SK-N-MC (cell line): ENCODE results near the gene WDFY4.

ENCODE experiments used
- DNase-seq: peaks from one replicate; pipeline ENCODE4 v3.0.0-alpha.2; 2011; ENCODE audit warnings: low read depth, low spot score
- H3K27ac ChIP-seq: fragments of 200-600 bp; sonication (generic); 2 replicates; pipeline ENCODE4 v1.5.1; 2016; ENCODE audit warnings: mixed run types
- H3K36me3 ChIP-seq: fragments of 200-600 bp; sonication (generic); 2 replicates; pipeline ENCODE4 v1.6.1; 2017; ENCODE audit warnings: antibody characterized with exemption, low read length, mixed read lengths; ENCODE audit not compliant: insufficient read depth
- H3K4me3 ChIP-seq: fragments of 200-600 bp; sonication (generic); 2 replicates; pipeline ENCODE4 v1.5.1; 2016
- H3K9ac ChIP-seq: fragments of 200-600 bp; sonication (generic); 2 replicates; pipeline ENCODE4 v1.8.0; 2017; ENCODE audit warnings: mixed run types, mixed read lengths; ENCODE audit not compliant: insufficient read length
- H3K9me3 ChIP-seq: fragments of 200-600 bp; sonication (generic); 2 replicates; pipeline ENCODE4 v1.6.1; 2017; ENCODE audit warnings: low read depth, mild to moderate bottlenecking, antibody characterized with exemption, low read length, moderate library complexity, mixed read lengths
- EZH2 ChIP-seq: fragments of 200-600 bp; sonication (generic); IDR thresholded peaks from one replicate; pipeline ENCODE4 v1.6.1; 2017; ENCODE audit warnings: antibody characterized with exemption
- FOXP2 ChIP-seq: optimal IDR thresholded peaks from 2 replicates; pipeline ENCODE3; 2011; ENCODE audit warnings: mild to moderate bottlenecking, moderate library complexity; ENCODE audit not compliant: insufficient read depth; ENCODE audit errors: extremely low read length, control extremely low read depth
- POLR2AphosphoS5 ChIP-seq: IDR thresholded peaks from 2 replicates; pipeline ENCODE4 v1.6.1; 2012; ENCODE audit warnings: mild to moderate bottlenecking, low read depth, low read length, borderline replicate concordance

The WDFY4 gene

DNA sequence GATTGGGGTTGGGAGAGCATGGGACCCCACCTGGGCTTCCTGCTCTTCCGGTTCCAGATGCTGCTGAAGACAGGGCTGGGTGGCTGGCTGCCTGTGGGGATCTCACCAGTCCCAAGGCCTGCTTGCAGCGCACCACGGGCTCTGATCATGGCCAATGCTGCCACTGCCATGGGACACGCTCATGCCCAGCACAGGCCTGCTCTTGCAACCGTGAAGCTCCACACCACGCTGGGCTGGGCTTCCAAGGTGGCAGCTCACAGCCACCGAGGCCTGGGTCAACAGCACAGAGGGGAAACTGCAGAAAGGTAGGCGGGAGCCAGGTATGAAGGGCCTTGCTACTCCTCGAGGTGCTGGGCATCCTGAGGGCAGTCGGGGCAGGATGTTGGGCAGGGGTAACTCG is 327.1 kb downstream of the WDFY4 start:
- no peak overlapping the region for H3K4me3 ChIP-seq
- no peak overlapping the region for H3K27ac ChIP-seq
- no peak for DNase-seq
- H3K9me3 ChIP-seq: no peaks in the 10 kb centered on the region
- TF ChIP-seq EZH2 (no peak), FOXP2 (no peak), POLR2AphosphoS5 (no peak)
- no peaks in the 10 kb centered on the region for H3K36me3 ChIP-seq
- no peak overlapping the region for H3K9ac ChIP-seq

DNA sequence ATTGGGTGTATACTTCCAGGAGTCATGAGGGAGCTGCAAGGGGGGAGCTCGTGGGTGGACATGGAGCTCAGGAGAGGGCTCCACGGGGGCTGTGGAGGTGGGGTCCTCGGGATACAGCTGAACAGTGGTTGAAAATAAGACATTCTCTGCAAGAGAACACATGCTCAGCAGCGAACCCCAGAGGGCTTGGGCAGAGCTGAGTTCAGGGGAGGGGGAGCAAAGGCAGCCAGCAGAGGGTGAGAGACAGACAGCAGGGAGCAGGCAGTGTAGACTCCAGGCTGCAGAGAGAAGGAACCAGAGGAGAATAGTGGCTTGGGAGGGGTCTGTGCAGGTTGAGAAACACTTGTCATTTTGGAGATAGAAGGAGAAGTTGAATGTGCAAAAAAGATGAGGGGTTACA is 327.9 kb downstream of the WDFY4 start:
- Histone ChIP-seq H3K9ac (no peak overlapping the region), H3K4me3 (no peak overlapping the region), H3K36me3 (no peaks in the 10 kb centered on the region), H3K9me3 (no peaks in the 10 kb centered on the region), H3K27ac (no peak overlapping the region)
- TF ChIP-seq FOXP2 (no peak), POLR2AphosphoS5 (no peak), EZH2 (no peak)
- DNase-seq: no peak

GRCh38 chr10:49015700-49016099 is 331.0 kb downstream of the WDFY4 start:
- no peaks in the 10 kb centered on the region for H3K36me3 ChIP-seq
- no peak overlapping the region for H3K9ac ChIP-seq
- no peaks in the 10 kb centered on the region for H3K9me3 ChIP-seq
- no peak overlapping the region for H3K4me3 ChIP-seq
- no peak for DNase-seq
- TF ChIP-seq POLR2AphosphoS5: no peak
- no peak for TF ChIP-seq EZH2
- TF ChIP-seq FOXP2: no peak
- no peak overlapping the region for H3K27ac ChIP-seq

- H3K36me3 ChIP-seq: no peaks in the 10 kb centered on the region
- TF ChIP-seq FOXP2 (no peak), POLR2AphosphoS5 (no peak), EZH2 (no peak)
- H3K9me3 ChIP-seq: no peaks in the 10 kb centered on the region
- no peak overlapping the region for H3K9ac ChIP-seq
- no peak overlapping the region for H3K4me3 ChIP-seq
- no peak overlapping the region for H3K27ac ChIP-seq
- DNase-seq: no peak
Measured at GRCh38 chr10:49021685-49022084, 337.0 kb downstream of the WDFY4 start.

- no peak for DNase-seq
- H3K36me3 ChIP-seq: no peaks in the 10 kb centered on the region
- no peak overlapping the region for H3K4me3 ChIP-seq
- H3K9me3 ChIP-seq: no peaks in the 10 kb centered on the region
- no peak overlapping the region for H3K27ac ChIP-seq
- TF ChIP-seq POLR2AphosphoS5 (no peak), FOXP2 (no peak), EZH2 (no peak)
- no peak overlapping the region for H3K9ac ChIP-seq
Measured at GRCh38 chr10:49023071-49023470, 338.4 kb downstream of the WDFY4 start.

DNA sequence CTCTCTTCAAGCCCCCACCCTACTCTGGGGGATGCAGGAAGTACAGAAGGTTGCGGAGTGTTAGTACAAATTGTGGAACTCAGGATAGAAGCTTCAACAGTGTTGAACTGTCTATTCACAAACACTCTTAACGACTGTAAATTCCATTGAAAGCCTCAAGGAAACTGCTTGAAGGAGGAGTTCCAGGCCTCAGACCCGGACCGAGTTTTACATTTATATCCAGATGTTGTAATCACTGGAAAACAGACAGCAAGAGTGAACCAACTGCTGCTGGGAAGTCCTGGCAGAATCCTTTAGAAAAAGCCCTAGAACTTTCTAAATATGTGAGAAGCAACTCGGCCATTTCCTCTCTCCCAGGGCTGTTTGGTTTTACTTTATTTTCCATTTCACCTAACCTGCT is 339.1 kb downstream of the WDFY4 start:
- no peak for DNase-seq
- Histone ChIP-seq H3K27ac (no peak overlapping the region), H3K36me3 (no peaks in the 10 kb centered on the region), H3K4me3 (no peak overlapping the region), H3K9ac (no peak overlapping the region), H3K9me3 (no peaks in the 10 kb centered on the region)
- TF ChIP-seq FOXP2 (no peak), POLR2AphosphoS5 (no peak), EZH2 (no peak)

GRCh38 chr10:49024484-49024883 is 339.8 kb downstream of the WDFY4 start:
- no peak for DNase-seq
- H3K9me3 ChIP-seq: no peaks in the 10 kb centered on the region
- no peak for TF ChIP-seq EZH2
- TF ChIP-seq POLR2AphosphoS5: no peak
- TF ChIP-seq FOXP2: no peak
- H3K27ac ChIP-seq: no peak overlapping the region
- no peak overlapping the region for H3K4me3 ChIP-seq
- no peak overlapping the region for H3K9ac ChIP-seq
- no peaks in the 10 kb centered on the region for H3K36me3 ChIP-seq

GRCh38 chr10:49025347-49025983 is 340.8 kb downstream of the WDFY4 start:
- TF ChIP-seq FOXP2 (no peak), EZH2 (no peak), POLR2AphosphoS5 (no peak)
- H3K9me3 ChIP-seq: no peaks in the 10 kb centered on the region
- no peak for DNase-seq
- no peak overlapping the region for H3K27ac ChIP-seq
- no peak overlapping the region for H3K9ac ChIP-seq
- no peaks in the 10 kb centered on the region for H3K36me3 ChIP-seq
- no peak overlapping the region for H3K4me3 ChIP-seq

DNA sequence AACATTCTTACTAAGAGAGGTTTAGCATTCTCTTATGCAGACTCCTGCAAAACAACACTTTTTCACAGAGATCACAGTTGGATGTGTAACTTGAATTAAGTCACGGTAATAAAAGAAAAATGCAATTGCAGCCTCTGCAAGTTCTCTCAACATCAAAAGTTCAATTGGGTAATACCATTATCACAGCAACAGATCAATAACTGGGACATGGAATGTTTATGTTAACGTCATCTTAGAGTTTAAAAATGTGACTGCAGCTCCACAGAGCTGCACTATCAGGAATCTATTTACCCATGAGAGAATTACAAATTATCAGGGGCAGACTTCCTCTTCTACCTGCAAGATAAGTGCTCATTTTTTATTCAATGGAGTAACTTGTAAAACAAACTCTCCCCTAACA is 344.0 kb downstream of the WDFY4 start:
- no peak for TF ChIP-seq POLR2AphosphoS5
- no peak for TF ChIP-seq FOXP2
- no peak for TF ChIP-seq EZH2
- Histone ChIP-seq H3K27ac (no peak overlapping the region), H3K9me3 (no peaks in the 10 kb centered on the region), H3K4me3 (no peak overlapping the region), H3K36me3 (no peaks in the 10 kb centered on the region), H3K9ac (no peak overlapping the region)
- DNase-seq: no peak
